ENCODE data around the gene CACNA1E. TPM values are rescaled to one million over a fixed set of nuclear protein-coding genes. Genes with fewer than 3 reads are reported as not detected.
A peak's percentile ranks its signal among the peaks of the same experiment; 100 is the strongest.

CACNA1E gene
- total RNA-seq, 1 donor from 2014 or later, result 2.1 TPM

DNA sequence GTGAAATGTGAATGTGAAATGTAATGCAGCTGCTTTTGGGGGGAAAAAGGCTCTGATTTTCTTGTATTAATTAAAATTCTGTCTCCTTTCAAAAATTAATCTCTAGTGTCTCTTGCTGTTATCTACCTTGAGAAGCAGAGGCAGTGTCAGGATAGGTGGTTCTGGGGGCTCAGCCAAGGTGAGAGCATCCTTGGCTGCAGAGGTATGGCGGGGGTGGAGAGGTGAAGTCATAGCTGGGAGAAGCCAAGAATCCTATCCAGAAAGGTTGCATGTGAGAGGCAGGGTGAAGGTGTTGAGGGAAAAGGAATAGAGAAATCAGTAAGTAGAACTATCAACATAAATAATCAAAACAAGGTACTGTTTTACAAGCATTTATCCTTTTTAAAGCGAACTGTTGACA is 181.2 kb downstream of the CACNA1E start:
- no peaks in the 10 kb centered on the region for H3K36me3 Mint-ChIP-seq
- TF ChIP-seq, protein P1, sequence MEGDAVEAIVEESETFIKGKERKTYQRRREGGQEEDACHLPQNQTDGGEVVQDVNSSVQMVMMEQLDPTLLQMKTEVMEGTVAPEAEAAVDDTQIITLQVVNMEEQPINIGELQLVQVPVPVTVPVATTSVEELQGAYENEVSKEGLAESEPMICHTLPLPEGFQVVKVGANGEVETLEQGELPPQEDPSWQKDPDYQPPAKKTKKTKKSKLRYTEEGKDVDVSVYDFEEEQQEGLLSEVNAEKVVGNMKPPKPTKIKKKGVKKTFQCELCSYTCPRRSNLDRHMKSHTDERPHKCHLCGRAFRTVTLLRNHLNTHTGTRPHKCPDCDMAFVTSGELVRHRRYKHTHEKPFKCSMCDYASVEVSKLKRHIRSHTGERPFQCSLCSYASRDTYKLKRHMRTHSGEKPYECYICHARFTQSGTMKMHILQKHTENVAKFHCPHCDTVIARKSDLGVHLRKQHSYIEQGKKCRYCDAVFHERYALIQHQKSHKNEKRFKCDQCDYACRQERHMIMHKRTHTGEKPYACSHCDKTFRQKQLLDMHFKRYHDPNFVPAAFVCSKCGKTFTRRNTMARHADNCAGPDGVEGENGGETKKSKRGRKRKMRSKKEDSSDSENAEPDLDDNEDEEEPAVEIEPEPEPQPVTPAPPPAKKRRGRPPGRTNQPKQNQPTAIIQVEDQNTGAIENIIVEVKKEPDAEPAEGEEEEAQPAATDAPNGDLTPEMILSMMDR (conservative IDR thresholded peaks at IDR 0.05), result no peak
- no peak overlapping the region for H3K4me3 Mint-ChIP-seq
- H3K9me3 Mint-ChIP-seq, result peaks cover 8% of the 10 kb centered on the region
- no peak overlapping the region for H3K27ac Mint-ChIP-seq
- peaks cover 11% of the 10 kb centered on the region for H3K27me3 Mint-ChIP-seq
- no peak for DNase-seq (ENCODE audit: extremely low spot score, unreplicated experiment)
- no peaks in the 10 kb centered on the region for H3K4me1 Mint-ChIP-seq (ENCODE audit: unreplicated experiment)

DNA sequence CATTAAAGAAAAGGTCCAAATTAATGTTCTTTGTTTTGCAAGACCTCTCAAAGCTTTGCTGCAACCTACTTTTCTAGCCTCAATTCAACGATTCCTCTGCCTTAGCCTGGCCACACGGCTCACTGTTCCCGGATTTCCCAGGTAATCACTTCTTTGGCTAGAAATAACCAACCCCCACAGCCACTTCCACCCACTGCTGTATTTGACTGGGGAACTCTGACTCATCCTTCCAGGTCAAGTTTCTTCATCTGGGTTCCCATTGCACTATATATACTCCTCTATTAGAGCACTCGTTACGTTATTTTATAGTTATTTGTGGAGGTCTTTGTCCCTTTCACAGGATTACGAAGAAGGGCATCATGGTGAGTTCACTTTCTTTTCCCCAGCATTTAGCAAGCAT is 185.9 kb downstream of the CACNA1E start:
- Mint-ChIP-seq H3K4me1 (ENCODE audit: unreplicated experiment) (no peaks in the 10 kb centered on the region), H3K36me3 (no peaks in the 10 kb centered on the region), H3K27me3 (peaks cover 9% of the 10 kb centered on the region), H3K27ac (no peak overlapping the region), H3K4me3 (no peak overlapping the region), H3K9me3 (no peaks in the 10 kb centered on the region)
- DNase-seq (ENCODE audit: extremely low spot score, unreplicated experiment), result no peak
- TF ChIP-seq, protein P1 (conservative IDR thresholded peaks at IDR 0.05), result no peak

DNA sequence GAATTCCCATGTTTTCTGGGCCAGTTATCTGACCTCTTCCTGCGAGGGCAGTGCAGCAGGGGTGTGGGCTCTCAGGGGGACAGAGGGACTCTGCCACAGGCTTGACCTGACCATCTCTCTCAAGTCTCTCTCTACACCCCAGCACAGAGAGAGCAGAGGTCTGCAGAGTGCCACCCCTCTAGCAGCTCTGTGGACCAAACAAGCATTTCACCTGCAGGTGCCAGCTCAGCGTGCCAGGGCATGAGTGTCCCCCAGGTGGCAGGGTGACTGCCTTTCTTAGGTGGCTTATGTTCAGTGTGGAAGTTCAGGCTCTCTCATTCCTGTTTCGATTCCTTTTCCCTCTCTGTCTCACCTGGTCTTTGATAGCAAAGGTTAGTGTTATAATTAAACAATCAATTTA is 191.3 kb downstream of the CACNA1E start:
- Mint-ChIP-seq H3K36me3 (no peaks in the 10 kb centered on the region), H3K27me3 (peaks cover 40% of the 10 kb centered on the region), H3K4me1 (ENCODE audit: unreplicated experiment) (no peaks in the 10 kb centered on the region), H3K9me3 (no peaks in the 10 kb centered on the region), H3K4me3 (no peak overlapping the region), H3K27ac (no peak overlapping the region)
- no peak for DNase-seq (ENCODE audit: extremely low spot score, unreplicated experiment)
- TF ChIP-seq, protein P1 (conservative IDR thresholded peaks at IDR 0.05), result peak; percentile 20

DNA sequence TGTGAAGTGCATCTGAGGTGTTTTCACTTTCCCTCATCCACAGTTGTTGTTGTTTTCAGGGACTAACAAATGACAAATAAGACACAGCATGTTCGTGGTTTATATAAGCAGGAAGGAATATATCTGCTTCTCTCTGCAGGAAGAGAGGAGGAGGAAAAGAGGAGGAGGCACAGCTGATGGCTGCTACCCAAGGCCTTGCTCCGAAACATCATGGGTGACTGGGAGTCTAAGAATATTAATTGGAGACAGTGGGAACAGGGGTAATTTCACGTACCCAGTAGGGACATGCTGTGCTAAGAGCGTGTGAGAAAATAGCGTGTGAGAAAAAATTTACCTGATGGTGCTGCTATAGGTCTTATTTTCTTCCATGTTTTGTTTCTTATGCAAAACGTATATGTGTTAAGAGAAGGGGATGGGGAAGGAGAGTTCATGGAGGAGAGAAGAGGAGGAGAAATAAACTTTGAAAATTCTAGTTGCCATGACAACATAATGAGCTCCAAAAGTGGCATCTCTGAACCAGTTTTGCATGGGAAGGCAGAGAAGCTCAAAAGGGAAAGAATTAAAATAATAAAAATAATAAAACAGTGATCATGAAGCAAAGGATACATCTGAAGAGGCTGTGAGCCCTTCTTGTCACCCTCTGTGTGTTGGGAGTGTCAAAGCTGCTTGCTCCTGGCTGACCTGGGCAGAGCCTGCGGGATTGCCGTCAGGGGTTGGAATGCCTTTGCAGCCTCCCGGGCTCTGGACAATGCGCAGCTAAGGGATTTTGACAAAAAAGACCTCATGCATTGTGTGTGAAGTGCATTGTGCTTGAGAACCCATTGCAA is 192.0 kb downstream of the CACNA1E start:
- TF ChIP-seq, protein P1 (conservative IDR thresholded peaks at IDR 0.05), result no peak
- Mint-ChIP-seq H3K36me3 (no peaks in the 10 kb centered on the region), H3K27ac (no peak overlapping the region), H3K4me1 (ENCODE audit: unreplicated experiment) (no peaks in the 10 kb centered on the region), H3K9me3 (no peaks in the 10 kb centered on the region), H3K4me3 (no peak overlapping the region), H3K27me3 (peaks cover 42% of the 10 kb centered on the region)
- no peak for DNase-seq (ENCODE audit: extremely low spot score, unreplicated experiment)

DNA sequence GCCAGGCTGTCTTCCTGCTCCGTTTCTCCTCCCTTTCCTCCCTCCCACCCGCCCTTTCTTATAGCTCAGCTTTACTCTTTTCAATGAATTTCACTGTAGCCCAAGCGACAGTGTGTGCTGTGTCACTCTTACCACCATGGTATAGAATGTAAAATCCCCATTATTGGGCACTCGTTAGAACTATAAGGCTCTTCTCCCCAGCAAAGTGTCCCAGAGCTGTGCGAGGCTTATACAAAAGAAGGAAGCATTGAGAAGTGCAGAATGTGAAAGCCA is 192.5 kb downstream of the CACNA1E start:
- Mint-ChIP-seq H3K4me3 (no peak overlapping the region), H3K4me1 (ENCODE audit: unreplicated experiment) (no peaks in the 10 kb centered on the region), H3K27me3 (peaks cover 44% of the 10 kb centered on the region), H3K36me3 (no peaks in the 10 kb centered on the region), H3K27ac (no peak overlapping the region), H3K9me3 (no peaks in the 10 kb centered on the region)
- DNase-seq (ENCODE audit: extremely low spot score, unreplicated experiment), result no peak
- TF ChIP-seq, protein P1 (conservative IDR thresholded peaks at IDR 0.05), result no peak
